Naive thymus-derived CD4-positive, alpha-beta T cell (primary cell): ENCODE measurements around the gene ZNF184. TPM values are rescaled to one million over a fixed set of nuclear protein-coding genes. Genes with fewer than 3 reads are reported as not detected.

Experiments
- ATAC-seq: fragments of 150-1000 bp; cut with Tn5 transposase; 2 replicates; pipeline ENCODE4 v1.10.0; 2021; ENCODE audit warnings: mild to moderate bottlenecking, moderate library complexity
- CTCF ChIA-PET: fragments of 350-600 bp; sonication (Branson Sonifier 250); formaldehyde crosslinking; loops from one replicate; lab custom pipeline; 2021; ENCODE audit warnings: antibody characterized with exemption; lab: Charles Lee
- POLR2A ChIA-PET: fragments of 350-600 bp; sonication (Branson Sonifier 250); formaldehyde crosslinking; loops from one replicate; lab custom pipeline; 2021; ENCODE audit warnings: antibody characterized with exemption, inconsistent platforms; lab: Charles Lee
- DNase-seq, 9 donors: peaks; one replicate each; pipeline versions ENCODE4 v3.0.0 to v3.0.0-alpha.2; 2020 to 2022; ENCODE audit warnings: mixed read lengths in 1 of 9
- H3K27ac ChIP-seq: one replicate; pipeline ENCODE4 v1.7.0; 2013; ENCODE audit warnings: mild to moderate bottlenecking, low read depth, low read length, moderate library complexity
- H3K27me3 ChIP-seq, 2 donors: one replicate each; pipeline ENCODE4 v1.7.0; 2013; ENCODE audit warnings: low read length in 2 of 2, mild to moderate bottlenecking in 2 of 2, moderate library complexity in 2 of 2; ENCODE audit not compliant: control insufficient read depth in 2 of 2, insufficient read depth in 2 of 2
- H3K36me3 ChIP-seq, 3 experiments: 1 replicate in 2 of 3; 2 replicates in 1 of 3; pipeline ENCODE4 v1.7.0; 2013; ENCODE audit warnings: low read length in 3 of 3, mild to moderate bottlenecking in 3 of 3, moderate library complexity in 1 of 3; ENCODE audit not compliant: insufficient read depth in 3 of 3, control insufficient read depth in 2 of 3
- H3K4me1 ChIP-seq, 2 donors: one replicate each; pipeline ENCODE4 v1.7.0; 2013; ENCODE audit warnings: low read length in 2 of 2, mild to moderate bottlenecking in 2 of 2, moderate library complexity in 1 of 2; ENCODE audit not compliant: control insufficient read depth in 2 of 2, insufficient read depth in 2 of 2
- H3K4me3 ChIP-seq: 2 replicates; pipeline ENCODE4 v1.7.0; 2013; ENCODE audit warnings: mild to moderate bottlenecking, low read length
- H3K9me3 ChIP-seq, 3 experiments: 1 replicate in 2 of 3; 2 replicates in 1 of 3; pipeline ENCODE4 v1.7.0; 2013; ENCODE audit warnings: low read length in 3 of 3; ENCODE audit not compliant: control insufficient read depth in 2 of 3
- H3K27ac Mint-ChIP-seq, 9 donors: one replicate each; pipeline ENCODE4 v1.8.0; 2020 to 2022; ENCODE audit warnings: mixed read lengths in 9 of 9, mild to moderate bottlenecking in 8 of 9, moderate library complexity in 5 of 9, inconsistent platforms in 2 of 9
- H3K27me3 Mint-ChIP-seq, 5 donors: one replicate each; pipeline ENCODE4 v1.8.0; 2021 to 2022; ENCODE audit warnings: mixed read lengths in 5 of 5, mild to moderate bottlenecking in 1 of 5
- H3K36me3 Mint-ChIP-seq, 5 donors: one replicate each; pipeline ENCODE4 v1.8.0; 2020 to 2022; ENCODE audit warnings: mixed read lengths in 5 of 5, mild to moderate bottlenecking in 3 of 5, inconsistent platforms in 1 of 5
- H3K4me1 Mint-ChIP-seq, 7 donors: one replicate each; pipeline ENCODE4 v1.8.0; 2020 to 2022; ENCODE audit warnings: mixed read lengths in 7 of 7, mild to moderate bottlenecking in 3 of 7, inconsistent platforms in 1 of 7
- H3K4me3 Mint-ChIP-seq, 10 donors: one replicate each; pipeline ENCODE4 v1.8.0; 2020 to 2022; ENCODE audit warnings: mild to moderate bottlenecking in 10 of 10, mixed read lengths in 10 of 10, moderate library complexity in 6 of 10, inconsistent platforms in 2 of 10
- H3K9me3 Mint-ChIP-seq, 11 donors: one replicate each; pipeline ENCODE4 v1.8.0; 2020 to 2022; ENCODE audit warnings: mixed read lengths in 11 of 11, mild to moderate bottlenecking in 4 of 11, inconsistent platforms in 1 of 11, moderate library complexity in 1 of 11
- intact Hi-C, 2 donors: fragments of 100-400 bp; cut with micrococcal nuclease; formaldehyde crosslinking; loops; one replicate each; pipeline ENCODE4 v1.15.1; 2023
- polyA plus RNA-seq, 2 donors: library from polyadenylated mRNA; unstranded; fragments of 300-500 nt; fragmentation: Illumina TruSeq; gene quantifications; one replicate each; pipeline ENCODE4 v1.2.3, GENCODE V29; 2021
- total RNA-seq, 6 experiments: library from RNA in 5 of 6; stranded (reverse) in 5 of 6; gene quantifications; 1 replicate in 5 of 6; 2 replicates in 1 of 6; pipeline ENCODE4 v1.2.3 and lab custom pipeline; 2021 to 2026

Gene ZNF184
- total and polyA plus RNA-seq, 7 experiments from 2014 or later: 7.0 to 13.7 (median 12.3) TPM

DNA sequence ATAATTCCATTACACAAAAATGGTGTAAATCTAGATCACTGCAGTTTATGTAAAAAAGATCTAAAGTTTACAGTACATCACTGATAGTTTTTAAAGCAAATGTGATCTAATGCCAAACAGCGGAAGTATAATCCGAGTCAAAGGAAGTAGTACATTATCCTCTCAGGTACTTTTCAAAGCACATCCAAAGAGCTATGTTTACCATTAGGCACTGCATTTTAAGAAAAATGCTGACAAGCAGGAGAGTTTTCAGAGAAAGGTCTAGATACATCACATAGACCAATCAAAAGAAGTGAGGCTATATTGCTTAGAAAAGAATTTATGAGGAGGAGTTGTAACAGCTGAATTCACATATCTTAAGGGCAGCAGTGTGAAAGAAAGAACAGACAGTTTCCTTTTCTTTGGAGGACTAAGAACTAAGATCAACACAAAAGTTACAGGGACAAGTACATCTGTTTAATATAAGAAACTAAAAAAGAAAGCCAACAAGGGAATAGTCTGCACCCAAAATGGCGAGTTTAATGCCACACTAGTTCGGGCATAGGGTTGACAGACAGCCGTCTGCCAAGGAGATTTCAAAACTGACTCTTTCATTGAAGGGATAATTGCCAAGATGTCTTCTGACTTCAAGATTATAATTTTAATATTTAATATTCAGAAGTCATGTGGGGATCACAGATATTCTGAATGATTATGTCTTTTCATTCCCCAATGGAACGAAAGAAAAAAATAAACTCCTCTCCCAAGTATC, 1.4 kb downstream of the ZNF184 start:
- ChIA-PET POLR2A (interaction anchor here (1.0 to 1.9 kb wide), 3 partner anchors 8 to 401 kb away, joined by 3 to 8 read pairs (median 5); a partner anchor contains a TSS), CTCF (no interaction called here)

DNA sequence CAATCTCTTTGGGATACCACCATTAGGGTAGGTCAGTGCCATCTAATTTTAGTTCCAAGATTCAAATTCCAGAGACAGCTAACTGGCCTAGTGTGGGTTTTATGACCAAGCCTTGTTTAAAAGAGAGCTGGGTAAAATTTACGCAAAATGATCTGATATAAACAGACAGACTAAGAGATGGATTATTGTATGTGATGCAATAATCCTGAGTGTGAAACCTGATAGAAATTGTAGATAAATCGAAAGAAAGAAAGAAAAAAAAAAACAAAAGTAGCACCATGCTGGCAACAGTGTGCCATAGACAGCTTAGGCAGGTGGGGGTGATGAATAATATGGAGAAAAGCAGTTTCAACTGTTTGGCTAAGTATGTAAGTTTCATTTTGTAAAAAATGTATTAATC, 2.9 kb downstream of the ZNF184 start:
- Histone ChIP-seq H3K36me3 (peaks cover 0 to 31% (median 0%) of the 10 kb centered on the region in 3 experiments), H3K9me3 (no peaks in the 10 kb centered on the region), H3K27me3 (no peaks in the 10 kb centered on the region), H3K27ac (no peak overlapping the region), H3K4me3 (no peak overlapping the region), H3K4me1 (peaks cover 10 to 14% of the 10 kb centered on the region in 2 donors)
- H3K4me1 Mint-ChIP-seq: peaks cover 45 to 72% (median 67%) of the 10 kb centered on the region in 7 donors
- H3K4me3 Mint-ChIP-seq: peak overlapping the region in 6 of 10 donors; percentile 5 to 45 (median 32)
- H3K27me3 Mint-ChIP-seq: peaks cover 0 to 5% (median 0%) of the 10 kb centered on the region in 5 donors
- ATAC-seq: no peak
- intact Hi-C loops: loop anchor here (10.0 kb wide), 8 partner anchors 155 to 1475 kb away; partner anchors contain the start of genes POM121L2 (in 1 of the 2), ZSCAN23 (in 1 of the 2) and ZSCAN31 (in 1 of the 2)
- H3K36me3 Mint-ChIP-seq: peaks cover 19 to 56% (median 34%) of the 10 kb centered on the region in 5 donors
- DNase-seq: no peak
- H3K9me3 Mint-ChIP-seq: peaks cover 0 to 24% (median 0%) of the 10 kb centered on the region in 11 donors
- ChIA-PET CTCF (interaction anchor here (0.6 to 1.7 kb wide), 3 partner anchors 9 to 342 kb away, joined by 3 to 7 read pairs (median 4); no protein-coding TSS in a partner anchor), POLR2A (interaction anchor here (0.7 kb wide), 1 partner anchor 1286 kb away, joined by 3 read pairs; a partner anchor contains a TSS)
- peak overlapping the region in 7 of 9 donors; percentile 40 to 95 (median 62) for H3K27ac Mint-ChIP-seq

More for the DNA sequence above, 1.4 kb downstream of the ZNF184 start:
- H3K36me3 ChIP-seq: peaks cover 0 to 24% (median 0%) of the 10 kb centered on the region in 3 experiments
- DNase-seq (peak in 1 of 9 donors; percentile 5), ATAC-seq (no peak)
- Mint-ChIP-seq H3K4me3 (peak overlapping the region; percentile 85 to 98 (median 97)), H3K36me3 (peaks cover 15 to 50% (median 27%) of the 10 kb centered on the region in 5 donors), H3K4me1 (peaks cover 43 to 65% (median 61%) of the 10 kb centered on the region in 7 donors), H3K27me3 (peaks cover 0 to 9% (median 0%) of the 10 kb centered on the region in 5 donors), H3K27ac (peak overlapping the region; percentile 90 to 99 (median 96)), H3K9me3 (peaks cover 0 to 17% (median 0%) of the 10 kb centered on the region in 11 donors)
- H3K27me3 ChIP-seq: no peaks in the 10 kb centered on the region
- intact Hi-C loops: loop anchor here (1.0 to 10.0 kb wide), 17 partner anchors 8 to 1473 kb away; partner anchors contain the start of genes POM121L2 (in 1 of the 2), ZNF391 (in 1 of the 2), ZSCAN23 (in 1 of the 2) and ZSCAN31 (in 1 of the 2)
- H3K4me3 ChIP-seq: peak overlapping the region; percentile 85
- H3K4me1 ChIP-seq: peaks cover 10 to 14% of the 10 kb centered on the region in 2 donors
- H3K9me3 ChIP-seq: no peaks in the 10 kb centered on the region
- H3K27ac ChIP-seq: peak overlapping the region; percentile 93

DNA sequence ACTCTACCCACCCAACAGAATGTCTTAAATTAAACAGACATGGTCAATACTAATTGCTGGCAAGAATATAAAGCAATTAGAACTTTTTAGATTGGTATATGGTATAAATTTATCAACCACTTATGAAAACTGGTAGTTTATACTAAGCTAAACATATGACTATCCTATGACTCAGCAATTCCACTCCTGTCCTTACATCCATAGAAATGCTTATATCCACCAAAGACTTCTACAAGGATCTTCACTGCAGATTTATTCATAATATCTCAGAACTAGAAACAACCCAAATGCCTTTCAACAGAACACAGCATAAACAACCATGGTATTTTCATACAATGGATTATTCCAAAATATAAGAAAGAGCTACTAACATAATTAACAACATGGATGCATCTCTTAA, 4.6 kb downstream of the ZNF184 start:
- Mint-ChIP-seq H3K4me3 (peak overlapping the region in 1 of 10 donors; percentile 14), H3K27ac (peak overlapping the region in 1 of 9 donors; percentile 22), H3K27me3 (peaks cover 0 to 2% (median 0%) of the 10 kb centered on the region in 5 donors), H3K36me3 (peaks cover 23 to 68% (median 48%) of the 10 kb centered on the region in 5 donors), H3K4me1 (peaks cover 50 to 84% (median 72%) of the 10 kb centered on the region in 7 donors), H3K9me3 (peaks cover 0 to 28% (median 3%) of the 10 kb centered on the region in 11 donors)
- intact Hi-C loops: no loop called here
- peaks cover 10 to 14% of the 10 kb centered on the region in 2 donors for H3K4me1 ChIP-seq
- no peak for DNase-seq
- ChIA-PET CTCF (no interaction called here), POLR2A (no interaction called here)
- no peak overlapping the region for H3K4me3 ChIP-seq
- H3K27me3 ChIP-seq: no peaks in the 10 kb centered on the region
- no peaks in the 10 kb centered on the region for H3K9me3 ChIP-seq
- H3K36me3 ChIP-seq: peaks cover 0 to 31% (median 0%) of the 10 kb centered on the region in 3 experiments
- no peak for ATAC-seq
- H3K27ac ChIP-seq: no peak overlapping the region

DNA sequence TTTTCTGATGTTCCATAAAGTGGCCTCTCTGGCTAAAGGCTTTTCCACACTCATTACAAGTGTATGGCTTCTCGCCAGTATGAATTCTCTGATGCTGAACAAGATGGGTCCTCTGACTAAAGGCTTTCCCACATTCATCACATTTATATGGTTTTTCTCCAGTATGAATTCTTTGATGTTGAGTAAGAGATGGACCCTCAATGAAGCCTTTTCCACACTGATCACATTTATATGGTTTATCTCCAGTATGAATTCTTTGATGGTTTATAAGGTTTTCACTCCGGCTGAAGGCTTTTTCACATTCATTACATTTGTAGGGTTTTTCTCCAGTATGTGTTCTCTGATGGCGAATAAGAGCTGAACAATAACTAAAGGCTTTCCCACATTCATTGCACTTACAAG, 20.4 kb downstream of the ZNF184 start:
- Histone ChIP-seq H3K4me3 (no peak overlapping the region), H3K36me3 (peaks cover 45 to 65% (median 55%) of the 10 kb centered on the region in 3 experiments), H3K27me3 (no peaks in the 10 kb centered on the region), H3K4me1 (no peaks in the 10 kb centered on the region), H3K9me3 (peaks cover 27 to 83% (median 54%) of the 10 kb centered on the region in 3 experiments), H3K27ac (no peak overlapping the region)
- POLR2A ChIA-PET: no interaction called here
- intact Hi-C loops: no loop called here
- no peak for ATAC-seq
- H3K9me3 Mint-ChIP-seq: peaks cover 0 to 97% (median 76%) of the 10 kb centered on the region in 11 donors
- H3K27ac Mint-ChIP-seq: no peak overlapping the region
- H3K4me3 Mint-ChIP-seq: no peak overlapping the region
- H3K27me3 Mint-ChIP-seq: no peaks in the 10 kb centered on the region
- DNase-seq: no peak
- peaks cover 0 to 2% (median 0%) of the 10 kb centered on the region in 7 donors for H3K4me1 Mint-ChIP-seq
- H3K36me3 Mint-ChIP-seq: peaks cover 56 to 93% (median 88%) of the 10 kb centered on the region in 5 donors
- CTCF ChIA-PET: no interaction called here

DNA sequence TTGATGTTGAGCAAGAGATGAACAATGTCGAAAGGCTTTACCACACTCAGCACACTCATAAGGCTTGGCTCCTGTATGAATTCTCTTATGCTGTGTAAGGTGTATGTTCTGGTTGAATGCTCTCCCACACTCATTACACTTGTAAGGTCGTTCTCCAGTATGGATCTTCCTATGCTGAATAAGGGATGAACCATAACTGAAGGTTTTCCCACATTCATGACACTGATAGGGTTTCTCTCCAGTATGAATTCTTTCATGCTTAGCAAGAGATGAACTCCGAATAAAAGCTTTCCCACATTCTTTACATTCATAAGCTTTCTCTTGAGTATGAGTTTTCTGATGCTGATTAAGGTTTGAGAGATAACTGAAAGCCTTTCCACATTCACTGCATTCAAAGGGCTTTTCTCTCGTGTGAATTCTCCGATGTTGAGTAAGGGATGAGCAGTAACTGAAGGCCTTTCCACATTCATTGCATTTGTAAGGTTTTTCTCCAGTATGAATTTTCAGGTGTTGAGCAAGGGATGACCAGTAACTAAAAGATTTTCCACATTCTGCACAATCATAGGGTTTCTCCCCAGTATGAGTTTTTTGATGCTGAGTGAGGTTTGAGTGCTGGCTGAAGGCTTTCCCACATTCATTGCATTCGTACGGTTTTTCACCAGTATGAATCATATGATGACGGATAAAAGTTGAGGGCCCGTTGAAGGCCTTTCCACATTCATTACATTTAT, 21.1 kb downstream of the ZNF184 start:
- Mint-ChIP-seq H3K4me3 (no peak overlapping the region), H3K9me3 (peaks cover 0 to 95% (median 73%) of the 10 kb centered on the region in 11 donors), H3K27me3 (no peaks in the 10 kb centered on the region), H3K36me3 (peaks cover 52 to 91% (median 82%) of the 10 kb centered on the region in 5 donors), H3K4me1 (peaks cover 0 to 2% (median 0%) of the 10 kb centered on the region in 7 donors), H3K27ac (no peak overlapping the region)
- intact Hi-C loops: no loop called here
- no peaks in the 10 kb centered on the region for H3K27me3 ChIP-seq
- peaks cover 41 to 58% (median 50%) of the 10 kb centered on the region in 3 experiments for H3K36me3 ChIP-seq
- H3K27ac ChIP-seq: no peak overlapping the region
- H3K4me3 ChIP-seq: no peak overlapping the region
- CTCF ChIA-PET: no interaction called here
- peaks cover 27 to 83% (median 49%) of the 10 kb centered on the region in 3 experiments for H3K9me3 ChIP-seq
- H3K4me1 ChIP-seq: no peaks in the 10 kb centered on the region
- POLR2A ChIA-PET: interaction anchor here (0.6 kb wide), 1 partner anchor 148 kb away, joined by 3 read pairs; no protein-coding TSS in a partner anchor
- ATAC-seq: no peak
- DNase-seq: no peak

DNA sequence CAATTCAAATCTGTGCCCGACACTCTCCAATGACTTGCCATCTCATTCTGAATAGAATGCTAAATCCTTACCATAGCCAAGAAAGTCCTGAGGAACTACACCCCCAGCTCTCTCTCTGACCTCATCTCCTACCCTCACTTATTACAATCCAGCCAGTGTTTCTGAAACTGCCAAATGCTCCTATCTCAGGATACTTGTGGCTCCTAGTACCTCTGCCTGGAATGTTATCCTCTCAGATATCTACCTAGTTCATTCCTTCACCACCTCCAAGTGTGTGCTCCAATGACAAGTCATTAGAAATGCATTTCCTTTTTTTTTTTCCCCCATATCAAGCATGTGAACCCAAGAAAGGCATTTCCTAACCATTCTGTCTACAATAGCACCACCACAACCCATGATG, 24.4 kb downstream of the ZNF184 start:
- Histone ChIP-seq H3K4me3 (no peak overlapping the region), H3K27me3 (no peaks in the 10 kb centered on the region), H3K9me3 (peaks cover 21 to 75% (median 36%) of the 10 kb centered on the region in 3 experiments), H3K36me3 (peaks cover 11 to 24% (median 17%) of the 10 kb centered on the region in 3 experiments), H3K27ac (no peak overlapping the region), H3K4me1 (no peaks in the 10 kb centered on the region)
- ChIA-PET POLR2A (no interaction called here), CTCF (no interaction called here)
- intact Hi-C loops: no loop called here
- DNase-seq (no peak), ATAC-seq (no peak)
- peaks cover 36 to 70% (median 56%) of the 10 kb centered on the region in 5 donors for H3K36me3 Mint-ChIP-seq
- H3K27me3 Mint-ChIP-seq: no peaks in the 10 kb centered on the region
- H3K4me3 Mint-ChIP-seq: peak overlapping the region in 1 of 10 donors; percentile 33
- H3K27ac Mint-ChIP-seq: no peak overlapping the region
- no peaks in the 10 kb centered on the region for H3K4me1 Mint-ChIP-seq
- peaks cover 0 to 73% (median 50%) of the 10 kb centered on the region in 11 donors for H3K9me3 Mint-ChIP-seq
